K562 (cell line): ENCODE results near the gene GRIK2. TPM values are rescaled to one million over a fixed set of nuclear protein-coding genes. Genes with fewer than 3 reads are reported as not detected.

Experiments used
- MBD1 ChIP-seq: fragments of 250-450 bp; sonication (Bioruptor Pico); IDR thresholded peaks from 2 replicates; pipeline ENCODE4 v1.8.0; 2022; ENCODE audit warnings: inconsistent platforms
- polyA plus RNA-seq, 8 experiments: library from polyadenylated mRNA; depleted of rRNA in 4 of 8; stranded (reverse) in 5 of 8; unstranded in 3 of 8; fragments of >200 nt; fragmentation: Nextera tagmentation in 2 of 8; fragmentation: Illumina TruSeq in 1 of 8; extraction: Ambion mirVana in 2 of 8; extraction: Trizol in 1 of 8; gene quantifications; 2 replicates each; pipeline versions ENCODE4 v1.2.1 to v1.2.3, GENCODE V29; 2011 to 2014; ENCODE audit warnings: inconsistent platforms in 1 of 8, missing spikeins in 1 of 8
- total RNA-seq, 7 experiments: library from RNA; depleted of rRNA in 6 of 7; stranded (reverse); fragments of >200 nt in 6 of 7; fragmentation: Illumina TruSeq in 2 of 7; extraction: Trizol in 2 of 7; gene quantifications; 2 replicates each; pipeline versions ENCODE4 v1.2.1 to v1.2.3, GENCODE V29; 2011 to 2021; ENCODE audit warnings: low replicate concordance in 1 of 7

GRIK2 gene
- total and polyA plus RNA-seq, 9 of the 15 experiments (the other 6 are each of a cell fraction or from before 2014, with no cell fraction given): not detected

- no peak for TF ChIP-seq MBD1
Observed at GRCh38 chr6:102118034-102118433, 724.5 kb downstream of the GRIK2 start (continued).
